ENCODE measurements around the gene IGF2BP2. TPM values are rescaled to one million over a fixed set of nuclear protein-coding genes. Genes with fewer than 3 reads are reported as not detected.

The IGF2BP2 gene
- total RNA-seq, 4 donors from 2014 or later: 5.1 to 29.8 (median 9.3) TPM

- DNase-seq (ENCODE audit: low spot score in 2 of 2): peak; percentile 79 to 93
- TF ChIP-seq POLR2A (IDR thresholded peaks at IDR 0.05): no peak
- TF ChIP-seq CTCF (IDR thresholded peaks at IDR 0.05): peak in 1 of 3 donors; percentile 71
- intact Hi-C loops (cut with DNase I; ENCODE audit: low total_unique reads): no loop called here
- WGBS, 2 donors: 37 to 42% methylated on average over 16 to 18 of the region's 18 CpGs
- no peak overlapping the region for H3K4me3 ChIP-seq (ENCODE audit: low read depth, poor library complexity, severe bottlenecking)
These were observed 164.6 kb downstream of the IGF2BP2 start for GRCh38 chr3:185659942-185660921.

GRCh38 chr3:185658943-185659342 lies 165.9 kb downstream of the IGF2BP2 start:
- 41 to 64% methylated on average over 1 of the region's 1 CpG for WGBS, 2 donors
- TF ChIP-seq POLR2A (IDR thresholded peaks at IDR 0.05) (no peak), CTCF (IDR thresholded peaks at IDR 0.05) (no peak)
- no peak overlapping the region for H3K4me3 ChIP-seq (ENCODE audit: low read depth, poor library complexity, severe bottlenecking)
- intact Hi-C loops (cut with DNase I; ENCODE audit: low total_unique reads): no loop called here
- no peak for DNase-seq (ENCODE audit: low spot score in 2 of 2)

- WGBS, 2 donors: 21 to 32% methylated on average over 8 of the region's 8 CpGs
- TF ChIP-seq POLR2A (IDR thresholded peaks at IDR 0.05) (no peak), CTCF (IDR thresholded peaks at IDR 0.05) (no peak)
- H3K4me3 ChIP-seq (ENCODE audit: low read depth, poor library complexity, severe bottlenecking): no peak overlapping the region
- DNase-seq (ENCODE audit: low spot score in 2 of 2): peak; percentile 87 to 94
- intact Hi-C loops (cut with DNase I; ENCODE audit: low total_unique reads): no loop called here
These were observed 166.3 kb downstream of the IGF2BP2 start for GRCh38 chr3:185658504-185658912.

- no peak for DNase-seq (ENCODE audit: low spot score in 2 of 2)
- 82% methylated on average over 15 of the region's 15 CpGs for WGBS, 2 donors
- no peak overlapping the region for H3K4me3 ChIP-seq (ENCODE audit: low read depth, poor library complexity, severe bottlenecking)
- intact Hi-C loops (cut with DNase I; ENCODE audit: low total_unique reads): no loop called here
- TF ChIP-seq POLR2A (IDR thresholded peaks at IDR 0.05) (no peak), CTCF (IDR thresholded peaks at IDR 0.05) (no peak)
These were observed 166.9 kb downstream of the IGF2BP2 start for GRCh38 chr3:185657691-185658503.

GRCh38 chr3:185657211-185657610 lies 167.6 kb downstream of the IGF2BP2 start:
- intact Hi-C loops (cut with DNase I; ENCODE audit: low total_unique reads): no loop called here
- no peak for DNase-seq (ENCODE audit: low spot score in 2 of 2)
- H3K4me3 ChIP-seq (ENCODE audit: low read depth, poor library complexity, severe bottlenecking): no peak overlapping the region
- WGBS, 2 donors: 94% methylated on average over 12 of the region's 12 CpGs
- TF ChIP-seq CTCF (IDR thresholded peaks at IDR 0.05) (no peak), POLR2A (IDR thresholded peaks at IDR 0.05) (no peak)

All from lower leg skin (tissue), 4 donors.